ENCODE data around the gene C7orf33. TPM values are rescaled to one million over a fixed set of nuclear protein-coding genes. Genes with fewer than 3 reads are reported as not detected.

The C7orf33 gene
- polyA plus RNA-seq, 1 donor from 2014 or later, result not detected

DNA sequence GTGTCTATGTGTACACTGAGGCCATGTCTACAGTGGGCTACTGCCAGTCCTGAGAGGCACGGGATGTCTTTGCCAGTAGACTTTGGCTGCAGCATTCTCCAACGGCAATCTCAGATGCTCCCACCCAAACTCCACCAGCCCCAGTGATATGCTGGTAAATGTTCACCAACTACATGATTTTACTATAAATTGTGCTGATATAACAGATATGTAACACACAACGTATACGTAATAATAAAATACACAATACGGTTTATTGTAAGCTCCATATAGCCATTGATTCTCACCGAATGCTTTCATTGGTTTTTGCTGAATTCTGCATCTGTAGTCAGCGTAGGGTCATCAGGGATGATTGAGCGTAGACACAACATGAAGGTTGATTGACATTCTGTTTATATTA lies 47.3 kb upstream of the C7orf33 start:
- no peaks in the 10 kb centered on the region for H3K79me2 ChIP-seq (replicated peaks; ENCODE audit: insufficient read depth, low read length)
- no peaks in the 10 kb centered on the region for H3K36me3 ChIP-seq (ENCODE audit: insufficient read depth, low read length)
- TF ChIP-seq MXI1 (conservative IDR thresholded peaks at IDR 0.05; ENCODE audit: poor library complexity, severe bottlenecking) (no peak), EP300 (conservative IDR thresholded peaks at IDR 0.05; ENCODE audit: poor library complexity, severe bottlenecking) (no peak), SMC3 (conservative IDR thresholded peaks at IDR 0.05; ENCODE audit: poor library complexity) (no peak), TAF1 (IDR thresholded peaks at IDR 0.05; ENCODE audit: low read depth) (no peak), POLR2AphosphoS5 (IDR thresholded peaks at IDR 0.05) (no peak), EZH2 (IDR thresholded peaks at IDR 0.05; ENCODE audit: borderline replicate concordance, insufficient read depth, low read length, poor library complexity, severe bottlenecking) (no peak), RAD21 (conservative IDR thresholded peaks at IDR 0.05) (no peak)
- TF ChIP-seq, protein P1, sequence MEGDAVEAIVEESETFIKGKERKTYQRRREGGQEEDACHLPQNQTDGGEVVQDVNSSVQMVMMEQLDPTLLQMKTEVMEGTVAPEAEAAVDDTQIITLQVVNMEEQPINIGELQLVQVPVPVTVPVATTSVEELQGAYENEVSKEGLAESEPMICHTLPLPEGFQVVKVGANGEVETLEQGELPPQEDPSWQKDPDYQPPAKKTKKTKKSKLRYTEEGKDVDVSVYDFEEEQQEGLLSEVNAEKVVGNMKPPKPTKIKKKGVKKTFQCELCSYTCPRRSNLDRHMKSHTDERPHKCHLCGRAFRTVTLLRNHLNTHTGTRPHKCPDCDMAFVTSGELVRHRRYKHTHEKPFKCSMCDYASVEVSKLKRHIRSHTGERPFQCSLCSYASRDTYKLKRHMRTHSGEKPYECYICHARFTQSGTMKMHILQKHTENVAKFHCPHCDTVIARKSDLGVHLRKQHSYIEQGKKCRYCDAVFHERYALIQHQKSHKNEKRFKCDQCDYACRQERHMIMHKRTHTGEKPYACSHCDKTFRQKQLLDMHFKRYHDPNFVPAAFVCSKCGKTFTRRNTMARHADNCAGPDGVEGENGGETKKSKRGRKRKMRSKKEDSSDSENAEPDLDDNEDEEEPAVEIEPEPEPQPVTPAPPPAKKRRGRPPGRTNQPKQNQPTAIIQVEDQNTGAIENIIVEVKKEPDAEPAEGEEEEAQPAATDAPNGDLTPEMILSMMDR (IDR thresholded peaks at IDR 0.05; ENCODE audit: poor library complexity, severe bottlenecking), result no peak
- TF ChIP-seq, protein P2, sequence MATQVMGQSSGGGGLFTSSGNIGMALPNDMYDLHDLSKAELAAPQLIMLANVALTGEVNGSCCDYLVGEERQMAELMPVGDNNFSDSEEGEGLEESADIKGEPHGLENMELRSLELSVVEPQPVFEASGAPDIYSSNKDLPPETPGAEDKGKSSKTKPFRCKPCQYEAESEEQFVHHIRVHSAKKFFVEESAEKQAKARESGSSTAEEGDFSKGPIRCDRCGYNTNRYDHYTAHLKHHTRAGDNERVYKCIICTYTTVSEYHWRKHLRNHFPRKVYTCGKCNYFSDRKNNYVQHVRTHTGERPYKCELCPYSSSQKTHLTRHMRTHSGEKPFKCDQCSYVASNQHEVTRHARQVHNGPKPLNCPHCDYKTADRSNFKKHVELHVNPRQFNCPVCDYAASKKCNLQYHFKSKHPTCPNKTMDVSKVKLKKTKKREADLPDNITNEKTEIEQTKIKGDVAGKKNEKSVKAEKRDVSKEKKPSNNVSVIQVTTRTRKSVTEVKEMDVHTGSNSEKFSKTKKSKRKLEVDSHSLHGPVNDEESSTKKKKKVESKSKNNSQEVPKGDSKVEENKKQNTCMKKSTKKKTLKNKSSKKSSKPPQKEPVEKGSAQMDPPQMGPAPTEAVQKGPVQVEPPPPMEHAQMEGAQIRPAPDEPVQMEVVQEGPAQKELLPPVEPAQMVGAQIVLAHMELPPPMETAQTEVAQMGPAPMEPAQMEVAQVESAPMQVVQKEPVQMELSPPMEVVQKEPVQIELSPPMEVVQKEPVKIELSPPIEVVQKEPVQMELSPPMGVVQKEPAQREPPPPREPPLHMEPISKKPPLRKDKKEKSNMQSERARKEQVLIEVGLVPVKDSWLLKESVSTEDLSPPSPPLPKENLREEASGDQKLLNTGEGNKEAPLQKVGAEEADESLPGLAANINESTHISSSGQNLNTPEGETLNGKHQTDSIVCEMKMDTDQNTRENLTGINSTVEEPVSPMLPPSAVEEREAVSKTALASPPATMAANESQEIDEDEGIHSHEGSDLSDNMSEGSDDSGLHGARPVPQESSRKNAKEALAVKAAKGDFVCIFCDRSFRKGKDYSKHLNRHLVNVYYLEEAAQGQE (IDR thresholded peaks at IDR 0.05; ENCODE audit: borderline replicate concordance), result no peak
- no peaks in the 10 kb centered on the region for H3K9me2 ChIP-seq (ENCODE audit: insufficient read depth, low read length)
- H3K27ac ChIP-seq (ENCODE audit: low read length), result no peak overlapping the region
- H3K4me3 ChIP-seq (ENCODE audit: low read length), result no peak overlapping the region
- H4K20me1 ChIP-seq (ENCODE audit: insufficient read depth), result no peaks in the 10 kb centered on the region
- no peak overlapping the region for H3K9ac ChIP-seq (ENCODE audit: low read length)
- H3K4me2 ChIP-seq (ENCODE audit: low read length), result no peak overlapping the region
- H3F3A ChIP-seq (ENCODE audit: insufficient read depth, low read length, poor library complexity, severe bottlenecking), result no peaks in the 10 kb centered on the region
- H3K9me3 ChIP-seq (ENCODE audit: low read length), result no peaks in the 10 kb centered on the region
- no peak overlapping the region for H2AFZ ChIP-seq (ENCODE audit: low read depth, low read length)
- H3K27me3 ChIP-seq (ENCODE audit: insufficient read depth, low read depth, low read length), result no peaks in the 10 kb centered on the region

DNA sequence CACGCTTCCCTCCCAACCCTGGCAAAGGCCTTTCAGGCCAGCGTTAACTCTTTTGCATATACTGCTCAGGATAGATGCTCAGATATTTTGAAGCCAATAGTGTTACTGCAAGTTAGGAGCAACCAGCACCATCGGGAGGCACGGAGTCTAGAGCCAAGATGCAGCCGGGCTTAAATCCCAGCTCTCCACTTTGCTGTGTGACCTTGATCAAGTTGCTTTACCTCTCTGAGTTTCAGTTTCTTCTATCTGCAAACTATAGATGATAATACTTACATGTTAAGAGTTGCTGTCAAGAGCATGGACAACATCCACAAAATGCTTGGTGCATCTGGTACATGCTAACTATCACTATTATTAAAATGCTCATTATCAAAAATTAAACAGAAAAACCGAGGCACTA lies 45.4 kb upstream of the C7orf33 start:
- no peaks in the 10 kb centered on the region for H3K36me3 ChIP-seq (ENCODE audit: insufficient read depth, low read length)
- TF ChIP-seq EZH2 (IDR thresholded peaks at IDR 0.05; ENCODE audit: borderline replicate concordance, insufficient read depth, low read length, poor library complexity, severe bottlenecking), result no peak
- TF ChIP-seq, protein P2 (IDR thresholded peaks at IDR 0.05; ENCODE audit: borderline replicate concordance), result no peak
- TF ChIP-seq POLR2AphosphoS5 (IDR thresholded peaks at IDR 0.05), result no peak
- TF ChIP-seq EP300 (conservative IDR thresholded peaks at IDR 0.05; ENCODE audit: poor library complexity, severe bottlenecking), result no peak
- TF ChIP-seq, protein P1 (IDR thresholded peaks at IDR 0.05; ENCODE audit: poor library complexity, severe bottlenecking), result no peak
- TF ChIP-seq MXI1 (conservative IDR thresholded peaks at IDR 0.05; ENCODE audit: poor library complexity, severe bottlenecking), result no peak

More for the DNA sequence above, 45.4 kb upstream of the C7orf33 start:
- no peak overlapping the region for H3K9ac ChIP-seq (ENCODE audit: low read length)
- no peaks in the 10 kb centered on the region for H3K79me2 ChIP-seq (replicated peaks; ENCODE audit: insufficient read depth, low read length)
- no peaks in the 10 kb centered on the region for H4K20me1 ChIP-seq (ENCODE audit: insufficient read depth)
- H3F3A ChIP-seq (ENCODE audit: insufficient read depth, low read length, poor library complexity, severe bottlenecking), result no peaks in the 10 kb centered on the region
- H3K9me2 ChIP-seq (ENCODE audit: insufficient read depth, low read length), result no peaks in the 10 kb centered on the region
- no peaks in the 10 kb centered on the region for H3K9me3 ChIP-seq (ENCODE audit: low read length)
- H3K4me2 ChIP-seq (ENCODE audit: low read length), result no peak overlapping the region
- no peaks in the 10 kb centered on the region for H3K27me3 ChIP-seq (ENCODE audit: insufficient read depth, low read depth, low read length)
- no peak overlapping the region for H3K4me3 ChIP-seq (ENCODE audit: low read length)
- no peak overlapping the region for H2AFZ ChIP-seq (ENCODE audit: low read depth, low read length)
- no peak overlapping the region for H3K27ac ChIP-seq (ENCODE audit: low read length)

Data from neural cell (in vitro differentiated cells).